ENCODE measurements around the gene VSIG2. TPM values are rescaled to one million over a fixed set of nuclear protein-coding genes. Genes with fewer than 3 reads are reported as not detected.
"Not testable (repeated sequence)": the region's sequence is repeated elsewhere in the genome, so short reads cannot be mapped to it uniquely, and the experiment has no call there.

VSIG2 gene
- polyA plus RNA-seq, 6 donors from 2014 or later, result 0.29 TPM; not detected in 5

DNA sequence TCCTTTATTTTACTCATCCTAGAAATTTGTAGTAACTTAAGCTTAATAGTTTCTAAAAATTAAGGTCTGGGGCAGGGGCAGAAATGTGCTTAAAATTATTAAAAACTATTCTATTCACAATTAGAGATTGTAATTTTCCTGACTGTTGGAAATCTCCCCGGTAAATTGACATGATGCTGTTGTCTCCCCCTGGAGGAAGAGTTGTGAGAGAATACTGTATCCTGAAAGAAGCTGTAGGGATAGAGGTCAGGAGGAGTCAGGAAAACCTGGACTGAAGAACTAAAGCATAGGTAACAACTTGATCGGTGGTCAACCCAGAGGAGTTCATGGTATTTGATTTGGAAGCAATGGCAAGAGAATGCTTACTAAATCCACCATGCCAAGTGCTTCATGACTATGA, 26.2 kb upstream of the VSIG2 start:
- Mint-ChIP-seq H3K27me3 (no peaks in the 10 kb centered on the region), H3K4me3 (no peak overlapping the region), H3K4me1 (peaks cover 19 to 34% (median 26%) of the 10 kb centered on the region in 3 donors), H3K36me3 (peaks cover 10% of the 10 kb centered on the region in 2 donors), H3K9me3 (no peaks in the 10 kb centered on the region), H3K27ac (peak overlapping the region in 1 of 6 donors; percentile 2)
- DNase-seq (no peak), ATAC-seq (ENCODE audit: low read depth in 2 of 2) (no peak)

DNA sequence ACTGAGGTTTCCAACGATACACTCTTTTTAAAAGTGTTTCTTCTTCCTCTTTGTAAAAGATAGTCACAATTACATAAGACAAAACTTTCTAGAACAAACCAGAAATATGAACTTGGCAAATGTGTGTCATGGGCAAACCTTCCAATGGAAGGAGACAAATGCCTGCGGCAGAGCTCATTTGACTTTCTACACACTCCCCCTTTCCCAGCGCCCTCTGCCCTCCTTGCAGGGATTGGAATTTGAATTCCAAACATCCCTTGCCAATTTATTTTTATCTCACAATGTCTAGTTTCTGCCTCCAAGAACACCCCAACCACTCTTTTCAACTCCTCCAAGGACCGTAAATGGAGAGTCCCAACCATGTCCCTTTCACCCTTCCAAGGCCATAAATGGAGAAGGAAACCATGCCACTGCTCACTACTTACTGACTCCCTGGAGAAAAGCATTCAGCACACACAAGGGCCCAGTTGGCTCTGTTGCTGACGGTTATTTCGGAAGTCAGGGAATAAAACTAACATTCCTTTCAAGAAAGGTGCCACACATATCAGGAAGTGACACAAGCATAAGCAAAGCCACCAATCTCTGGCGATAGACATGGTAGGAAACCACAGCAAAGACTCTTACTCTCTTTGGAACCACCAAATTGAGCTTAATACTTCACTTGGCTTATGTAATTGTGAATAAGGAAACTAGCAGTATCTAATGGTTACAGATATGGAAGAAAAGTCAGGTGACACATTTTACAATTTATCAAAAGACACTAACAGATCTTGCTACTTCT, 25.0 kb upstream of the VSIG2 start:
- Mint-ChIP-seq H3K9me3 (no peaks in the 10 kb centered on the region), H3K36me3 (peaks cover 11% of the 10 kb centered on the region in 2 donors), H3K27me3 (no peaks in the 10 kb centered on the region), H3K27ac (peak overlapping the region in 1 of 6 donors; percentile 83), H3K4me3 (peak overlapping the region in 1 of 8 donors; percentile 65), H3K4me1 (peaks cover 19 to 34% (median 26%) of the 10 kb centered on the region in 3 donors)
- ATAC-seq (ENCODE audit: low read depth in 2 of 2) (no peak), DNase-seq (no peak)

GRCh38 chr11:124770959-124771358, 18.9 kb upstream of the VSIG2 start:
- not testable (repeated sequence) for H3K27ac Mint-ChIP-seq, H3K4me3 Mint-ChIP-seq

DNA sequence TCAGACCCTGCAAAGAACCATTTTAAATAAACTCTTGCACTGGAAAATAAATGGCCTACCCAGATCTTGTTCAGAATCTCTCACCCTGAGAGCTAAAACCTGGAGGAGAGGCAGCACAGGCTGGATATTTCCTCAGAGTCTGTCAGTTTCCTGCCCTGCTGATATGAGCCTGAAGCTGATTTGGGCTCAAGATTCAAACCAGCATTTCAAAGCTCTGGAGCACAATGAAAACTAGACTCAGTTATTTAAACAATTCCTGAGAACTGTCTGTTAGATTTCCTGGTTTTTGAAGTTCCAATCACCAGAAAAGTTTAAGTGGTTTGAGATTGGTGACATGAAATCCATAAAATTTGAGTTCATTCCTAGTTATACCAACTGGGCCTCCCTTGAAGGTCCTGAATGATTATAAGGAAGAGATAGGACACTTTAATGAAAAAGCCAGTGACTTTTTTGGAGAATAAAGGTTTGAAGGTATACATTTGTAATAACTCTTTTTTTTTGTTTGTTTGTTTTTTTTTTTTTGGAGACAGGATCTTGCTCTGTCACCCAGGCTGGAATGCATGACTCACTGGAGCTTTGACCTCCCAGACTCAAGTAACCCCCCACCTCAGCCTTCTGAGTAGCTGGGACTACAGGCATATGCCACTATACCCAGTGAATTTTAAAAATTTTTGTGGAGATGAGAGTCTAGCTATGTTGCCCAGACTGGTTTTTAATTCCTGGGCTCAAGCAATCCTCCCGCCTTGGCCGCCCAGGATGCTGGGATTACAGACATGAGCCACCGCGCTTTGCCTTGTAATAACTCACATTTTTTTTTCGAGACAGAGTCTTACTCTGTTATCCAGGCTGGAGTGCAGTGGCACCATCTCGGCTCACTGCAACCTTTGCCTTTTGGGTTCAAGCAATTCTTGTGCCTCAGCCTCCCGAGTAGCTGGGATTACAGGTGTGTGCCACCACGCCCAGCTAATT, 18.0 kb upstream of the VSIG2 start:
- peaks cover 9 to 21% of the 10 kb centered on the region in 2 donors for H3K36me3 Mint-ChIP-seq
- no peaks in the 10 kb centered on the region for H3K9me3 Mint-ChIP-seq
- ATAC-seq (ENCODE audit: low read depth in 2 of 2) (no peak), DNase-seq (no peak)
- peaks cover 0 to 6% (median 5%) of the 10 kb centered on the region in 3 donors for H3K4me1 Mint-ChIP-seq
- H3K27me3 Mint-ChIP-seq, result no peaks in the 10 kb centered on the region
- H3K4me3 Mint-ChIP-seq, result no peak overlapping the region
- H3K27ac Mint-ChIP-seq, result peak overlapping the region in 1 of 6 donors; percentile 37

More at GRCh38 chr11:124770959-124771358, 18.9 kb upstream of the VSIG2 start:
- H3K9me3 Mint-ChIP-seq; ATAC-seq (ENCODE audit: low read depth in 2 of 2); H3K27me3 Mint-ChIP-seq; DNase-seq: not testable (repeated sequence)
- Mint-ChIP-seq H3K4me1 (peaks cover 9 to 14% (median 12%) of the 10 kb centered on the region in 3 donors), H3K36me3 (peaks cover 9 to 21% of the 10 kb centered on the region in 2 donors)

DNA sequence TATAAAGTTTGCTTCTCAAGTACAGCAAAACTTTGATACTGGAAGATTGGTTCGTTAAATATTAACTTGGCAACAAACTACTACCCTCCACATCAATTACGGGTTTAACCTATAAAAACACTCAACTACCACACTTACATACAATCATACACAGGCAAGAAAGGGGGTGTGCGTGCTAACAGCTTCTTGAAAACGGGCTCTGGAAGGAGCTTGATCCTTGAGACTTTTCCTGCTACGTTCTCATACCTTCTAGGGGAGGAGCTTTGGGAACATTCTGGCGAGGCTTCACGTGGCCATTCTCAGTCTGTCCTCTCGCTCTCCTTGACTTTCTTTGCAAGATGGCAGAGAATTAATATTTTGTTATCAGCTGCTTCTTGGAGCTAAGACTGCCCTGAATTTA, 16.9 kb upstream of the VSIG2 start:
- Mint-ChIP-seq H3K4me3 (no peak overlapping the region), H3K36me3 (peaks cover 9 to 21% of the 10 kb centered on the region in 2 donors), H3K27me3 (no peaks in the 10 kb centered on the region), H3K9me3 (no peaks in the 10 kb centered on the region), H3K4me1 (peaks cover under 1 to 2% (median 1%) of the 10 kb centered on the region in 3 donors), H3K27ac (peak overlapping the region in 1 of 6 donors; percentile 39)
- DNase-seq (no peak), ATAC-seq (ENCODE audit: low read depth in 2 of 2) (no peak)

GRCh38 chr11:124766156-124766555, 14.1 kb upstream of the VSIG2 start:
- no peaks in the 10 kb centered on the region for H3K9me3 Mint-ChIP-seq
- ATAC-seq (ENCODE audit: low read depth in 2 of 2) (no peak), DNase-seq (no peak)
- peak overlapping the region in 1 of 8 donors; percentile 41 for H3K4me3 Mint-ChIP-seq
- H3K4me1 Mint-ChIP-seq, result peaks cover 18 to 21% (median 18%) of the 10 kb centered on the region in 3 donors
- no peak overlapping the region for H3K27ac Mint-ChIP-seq
- peaks cover 0 to 15% of the 10 kb centered on the region in 2 donors for H3K36me3 Mint-ChIP-seq
- no peaks in the 10 kb centered on the region for H3K27me3 Mint-ChIP-seq

- H3K9me3 Mint-ChIP-seq, result no peaks in the 10 kb centered on the region
- ATAC-seq (ENCODE audit: low read depth in 2 of 2), result peak; percentile 20 to 30
- H3K36me3 Mint-ChIP-seq, result peaks cover 0 to 2% of the 10 kb centered on the region in 2 donors
- H3K27me3 Mint-ChIP-seq, result peaks cover 0 to 3% (median 0%) of the 10 kb centered on the region in 3 donors
- H3K4me3 Mint-ChIP-seq, result peak overlapping the region; percentile 84 to 99 (median 95)
- H3K27ac Mint-ChIP-seq, result peak overlapping the region; percentile 64 to 94 (median 88)
- DNase-seq, result peak; percentile 83
- peaks cover 40 to 48% (median 43%) of the 10 kb centered on the region in 3 donors for H3K4me1 Mint-ChIP-seq
Measured at GRCh38 chr11:124763156-124763947, 11.3 kb upstream of the VSIG2 start.

DNA sequence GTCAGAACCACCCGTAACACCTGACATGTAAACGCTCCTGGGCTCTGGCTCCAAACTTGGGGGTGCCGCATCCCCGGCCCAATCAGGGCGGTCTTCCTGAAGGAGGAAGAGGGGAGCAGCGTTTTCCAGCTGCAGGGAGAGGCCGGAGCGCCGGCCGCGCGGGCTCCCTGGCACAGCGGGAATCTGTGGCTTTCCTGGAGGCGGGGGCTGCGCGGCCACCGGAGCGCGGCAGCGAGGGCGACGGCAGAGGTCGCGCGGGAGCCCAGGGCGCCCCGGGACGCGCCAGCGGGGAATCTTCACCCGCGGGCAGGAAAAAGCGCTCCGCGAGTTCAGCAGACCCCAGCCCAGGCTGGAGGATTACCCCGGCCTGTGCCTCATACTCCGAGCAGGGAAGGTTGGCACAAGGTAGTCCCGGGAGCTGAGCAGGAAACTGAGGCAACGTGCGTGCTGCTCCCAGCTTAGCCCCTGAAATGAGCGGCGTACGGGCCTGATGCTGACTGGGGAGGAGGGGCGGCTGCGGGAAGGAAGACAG, 10.6 kb upstream of the VSIG2 start:
- Mint-ChIP-seq H3K4me3 (peak overlapping the region; percentile 84 to 99 (median 95)), H3K36me3 (no peaks in the 10 kb centered on the region), H3K4me1 (peaks cover 45 to 54% (median 50%) of the 10 kb centered on the region in 3 donors), H3K9me3 (no peaks in the 10 kb centered on the region), H3K27me3 (peaks cover 0 to 5% (median 0%) of the 10 kb centered on the region in 3 donors), H3K27ac (peak overlapping the region in 4 of 6 donors; percentile 82 to 94 (median 88))
- ATAC-seq (ENCODE audit: low read depth in 2 of 2) (peak; percentile 2 to 3), DNase-seq (no peak)

DNA sequence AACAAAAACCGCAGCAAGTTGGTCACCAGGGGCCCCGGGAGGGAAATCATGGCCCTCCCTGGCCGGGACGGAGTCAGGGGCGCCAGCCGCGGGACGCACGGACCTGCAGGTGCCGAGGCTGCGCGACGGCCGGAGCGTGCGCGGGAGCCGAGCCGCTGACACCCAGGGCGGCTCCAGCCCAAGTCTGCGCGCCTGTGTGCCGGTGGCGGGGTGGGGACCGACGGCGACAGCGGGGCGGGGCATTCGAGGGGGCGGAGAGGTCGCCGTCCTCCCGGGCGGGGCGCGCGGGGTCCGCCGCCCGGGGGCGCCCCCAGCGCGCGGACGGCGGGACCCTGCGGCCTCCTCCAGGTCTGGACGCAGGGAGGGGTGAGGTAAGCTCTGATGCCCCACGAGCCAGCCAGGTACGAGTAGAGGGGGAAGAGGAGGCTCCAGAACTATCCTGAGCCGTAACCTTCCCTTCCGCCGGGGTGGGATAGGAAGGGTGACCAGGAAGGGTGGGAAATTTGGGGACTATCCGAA, 10.1 kb upstream of the VSIG2 start, which contains the start of gene ESAM:
Gene ESAM (minus strand): TSS at position 186 of the 519 bp plus-strand sequence. CDS start 136 bp downstream, at position 50.
- peak; percentile 58 to 61 for ATAC-seq (ENCODE audit: low read depth in 2 of 2)
- peak; percentile 76 for DNase-seq
- H3K9me3 Mint-ChIP-seq, result no peaks in the 10 kb centered on the region
- H3K27me3 Mint-ChIP-seq, result peaks cover 0 to 5% (median 0%) of the 10 kb centered on the region in 3 donors
- H3K36me3 Mint-ChIP-seq, result no peaks in the 10 kb centered on the region
- H3K27ac Mint-ChIP-seq, result peak within 1 kb of the TSS; percentile 82 to 97 (median 94)
- peaks cover 45 to 54% (median 51%) of the 10 kb centered on the region in 3 donors for H3K4me1 Mint-ChIP-seq
- peak within 1 kb of the TSS; percentile 84 to 99 (median 95) for H3K4me3 Mint-ChIP-seq

DNA sequence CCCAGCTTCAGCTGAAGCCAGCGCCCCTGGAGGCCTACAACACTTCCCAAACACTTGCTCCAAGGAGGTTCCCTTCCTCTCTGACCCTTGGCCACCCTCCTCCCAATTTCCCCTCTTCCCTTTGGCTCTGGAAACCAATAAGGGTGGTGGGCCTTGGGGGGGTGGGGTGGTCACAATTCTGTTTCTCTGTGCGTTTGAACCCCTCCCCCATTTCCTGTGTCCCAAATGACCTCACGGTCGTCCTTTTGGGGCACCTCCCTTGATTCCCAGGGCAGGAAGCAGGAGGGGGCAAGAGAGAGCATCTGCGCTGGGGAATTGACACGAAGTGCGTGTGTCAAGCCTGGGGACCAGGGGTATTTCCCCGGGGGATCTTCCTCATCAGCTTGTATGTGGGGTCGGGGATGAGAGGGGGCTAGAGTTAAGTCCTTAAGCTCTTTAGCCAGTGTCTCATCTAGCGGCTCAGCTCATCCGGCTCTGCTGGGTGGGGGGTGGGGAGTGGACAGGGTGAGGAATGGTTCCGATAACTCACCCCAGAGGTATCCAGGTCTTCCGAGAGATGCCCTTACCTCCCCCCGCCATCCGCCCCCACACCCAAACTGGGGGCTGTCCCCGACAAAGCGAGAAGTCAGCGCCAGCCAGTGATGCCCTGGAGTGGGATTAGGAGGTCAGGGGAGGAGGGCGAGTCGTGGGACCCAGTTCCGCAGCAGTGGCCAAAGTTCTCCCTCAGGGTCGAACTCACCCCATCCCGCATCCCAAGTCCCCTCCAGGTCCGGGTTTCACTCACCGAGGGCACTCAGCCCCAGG, 9.4 kb upstream of the VSIG2 start:
- peaks cover 49 to 54% (median 51%) of the 10 kb centered on the region in 3 donors for H3K4me1 Mint-ChIP-seq
- H3K9me3 Mint-ChIP-seq, result no peaks in the 10 kb centered on the region
- DNase-seq (peak; percentile 30), ATAC-seq (ENCODE audit: low read depth in 2 of 2) (peak; percentile 15 to 22)
- H3K27ac Mint-ChIP-seq, result peak overlapping the region; percentile 71 to 97 (median 86)
- no peaks in the 10 kb centered on the region for H3K36me3 Mint-ChIP-seq
- peak overlapping the region; percentile 83 to 96 (median 88) for H3K4me3 Mint-ChIP-seq
- H3K27me3 Mint-ChIP-seq, result peaks cover 0 to 5% (median 0%) of the 10 kb centered on the region in 3 donors

DNA sequence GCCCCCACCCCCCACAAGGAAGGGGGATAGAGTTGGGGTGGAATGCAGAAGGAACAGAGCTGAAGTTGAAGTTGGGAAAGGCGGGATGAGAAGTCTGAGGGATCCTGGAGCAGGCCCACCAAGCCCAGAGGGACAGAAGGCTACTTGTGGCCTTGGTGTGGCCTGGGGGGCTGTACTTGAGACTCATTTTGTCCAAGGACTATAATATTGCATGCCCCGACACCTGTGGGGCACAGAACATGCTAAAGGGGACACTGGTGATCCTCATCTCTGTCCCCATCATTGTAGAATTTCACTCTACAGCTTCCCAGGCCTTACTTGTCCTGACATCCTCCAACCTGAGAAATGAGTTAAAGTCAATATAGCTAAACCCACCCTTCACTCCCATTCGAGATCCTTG, 8.8 kb upstream of the VSIG2 start:
- ATAC-seq (ENCODE audit: low read depth in 2 of 2) (no peak), DNase-seq (no peak)
- peak overlapping the region; percentile 83 to 96 (median 88) for H3K4me3 Mint-ChIP-seq
- peak overlapping the region in 5 of 6 donors; percentile 93 to 97 (median 95) for H3K27ac Mint-ChIP-seq
- no peaks in the 10 kb centered on the region for H3K36me3 Mint-ChIP-seq
- H3K9me3 Mint-ChIP-seq, result no peaks in the 10 kb centered on the region
- peaks cover 0 to 5% (median 0%) of the 10 kb centered on the region in 3 donors for H3K27me3 Mint-ChIP-seq
- H3K4me1 Mint-ChIP-seq, result peaks cover 49 to 54% (median 51%) of the 10 kb centered on the region in 3 donors

Data from naive B cell (primary cell).